ENCODE measurements around the gene LETMD1. TPM values are rescaled to one million over a fixed set of nuclear protein-coding genes. Genes with fewer than 3 reads are reported as not detected.

The LETMD1 gene
- total and polyA plus RNA-seq, 9 of the 15 experiments (the other 6 are each of a cell fraction or from before 2014, with no cell fraction given) = 58.7 to 163 (median 75.4) TPM

DNA sequence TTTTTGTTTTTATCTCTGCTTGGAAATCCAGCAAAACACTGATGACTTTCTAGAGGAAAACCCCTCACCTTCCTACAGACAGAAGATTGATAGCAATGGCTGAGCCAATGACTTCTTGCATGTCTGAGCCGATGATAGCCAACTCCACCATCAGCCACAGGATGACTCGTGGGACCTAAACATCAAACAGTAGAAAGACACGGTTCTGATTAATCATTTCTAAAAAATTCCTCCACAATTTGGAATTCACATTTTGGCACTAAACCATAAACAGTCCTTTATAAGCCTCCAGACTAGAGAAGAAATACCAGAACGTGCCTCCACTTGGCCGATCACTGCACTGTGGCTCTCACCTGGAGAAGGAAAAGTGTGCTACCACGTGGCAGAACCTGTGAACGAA is 47.9 kb upstream of the LETMD1 start:
- Histone ChIP-seq H3K79me2 (ENCODE audit: control insufficient read depth, insufficient read depth, low read length) (no peaks in the 10 kb centered on the region; the same call in 2 of the 3 replicates), H3K27me3 (ENCODE audit: control insufficient read depth in 2 of 2, insufficient read depth in 2 of 2, low read length in 2 of 2) (no peaks in the 10 kb centered on the region), H3K36me3 (ENCODE audit: control insufficient read depth, insufficient read depth, low read length) (peaks cover 63% of the 10 kb centered on the region), H3K9me3 (replicated peaks; ENCODE audit: control insufficient read depth, insufficient read depth, low read depth, low read length) (no peaks in the 10 kb centered on the region), H3K27ac (ENCODE audit: extremely low read depth, low read depth, low read length) (no peak overlapping the region), H3K4me2 (ENCODE audit: insufficient read depth, low read length) (no peak overlapping the region), H3K4me3 (no peak overlapping the region), H3K4me1 (replicated peaks in 1 of 2; ENCODE audit: control insufficient read depth in 2 of 2, insufficient read depth in 2 of 2, low read length in 2 of 2) (peaks cover 5 to 6% of the 10 kb centered on the region in 2 experiments; a peak in 3 of 5 replicates), H4K20me1 (replicated peaks; ENCODE audit: control insufficient read depth, insufficient read depth, low read length) (no peaks in the 10 kb centered on the region), H3K9me1 (ENCODE audit: control insufficient read depth, insufficient read depth, low read length) (no peaks in the 10 kb centered on the region), H2AFZ (ENCODE audit: low read depth, low read length) (no peak overlapping the region), H3K9ac (ENCODE audit: insufficient read depth in 1 of 2, low read depth in 2 of 2, low read length in 2 of 2) (no peak overlapping the region)
- ATAC-seq = no peak
- 82% methylated on average over 7 of the region's 7 CpGs for WGBS (ENCODE audit: insufficient coverage, low coverage, missing lambda C conversion rate)
- no TSS peak for BruUV-seq (replicated peaks)
- intact Hi-C loops (cut with micrococcal nuclease) = no loop called here
- no peak for FAIRE-seq
- ChIA-PET POLR2A (no interaction called here), CTCF (ENCODE audit: low intra/inter-chr PET ratio) (no interaction called here)
- in situ Hi-C loops (cut with MboI) = no loop called here
- no peak for DNase-seq (ENCODE audit: extremely low read depth in 1 of 4, low spot score in 3 of 4)
- TF ChIP-seq GABPA (tag; conservative IDR thresholded peaks at IDR 0.05; ENCODE audit: low read depth) = no peak
- no peak for TF ChIP-seq ZFP36 (IDR thresholded peaks at IDR 0.05; ENCODE audit: low read depth, low read length, partially characterized antibody)
- no peak for TF ChIP-seq SMC3 (conservative IDR thresholded peaks at IDR 0.05; ENCODE audit: insufficient read depth, low read depth, low read length)
- no peak for TF ChIP-seq KDM4B (IDR thresholded peaks at IDR 0.05; ENCODE audit: borderline replicate concordance in 2 of 2, low read depth in 1 of 2)
- no peak for TF ChIP-seq CAMTA2 (CRISPR knock-in tag; conservative IDR thresholded peaks at IDR 0.05)
- TF ChIP-seq, protein P1, sequence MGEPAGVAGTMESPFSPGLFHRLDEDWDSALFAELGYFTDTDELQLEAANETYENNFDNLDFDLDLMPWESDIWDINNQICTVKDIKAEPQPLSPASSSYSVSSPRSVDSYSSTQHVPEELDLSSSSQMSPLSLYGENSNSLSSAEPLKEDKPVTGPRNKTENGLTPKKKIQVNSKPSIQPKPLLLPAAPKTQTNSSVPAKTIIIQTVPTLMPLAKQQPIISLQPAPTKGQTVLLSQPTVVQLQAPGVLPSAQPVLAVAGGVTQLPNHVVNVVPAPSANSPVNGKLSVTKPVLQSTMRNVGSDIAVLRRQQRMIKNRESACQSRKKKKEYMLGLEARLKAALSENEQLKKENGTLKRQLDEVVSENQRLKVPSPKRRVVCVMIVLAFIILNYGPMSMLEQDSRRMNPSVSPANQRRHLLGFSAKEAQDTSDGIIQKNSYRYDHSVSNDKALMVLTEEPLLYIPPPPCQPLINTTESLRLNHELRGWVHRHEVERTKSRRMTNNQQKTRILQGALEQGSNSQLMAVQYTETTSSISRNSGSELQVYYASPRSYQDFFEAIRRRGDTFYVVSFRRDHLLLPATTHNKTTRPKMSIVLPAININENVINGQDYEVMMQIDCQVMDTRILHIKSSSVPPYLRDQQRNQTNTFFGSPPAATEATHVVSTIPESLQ (CRISPR knock-in tag; IDR thresholded peaks at IDR 0.05) = no peak
- no peak for TF ChIP-seq FOXK2 (conservative IDR thresholded peaks at IDR 0.05 in 1 of 2, IDR thresholded peaks at IDR 0.05 in 1 of 2; ENCODE audit: low read depth in 2 of 2)
- TF ChIP-seq NCOA6 (IDR thresholded peaks at IDR 0.05) = no peak
- TF ChIP-seq, protein P2, sequence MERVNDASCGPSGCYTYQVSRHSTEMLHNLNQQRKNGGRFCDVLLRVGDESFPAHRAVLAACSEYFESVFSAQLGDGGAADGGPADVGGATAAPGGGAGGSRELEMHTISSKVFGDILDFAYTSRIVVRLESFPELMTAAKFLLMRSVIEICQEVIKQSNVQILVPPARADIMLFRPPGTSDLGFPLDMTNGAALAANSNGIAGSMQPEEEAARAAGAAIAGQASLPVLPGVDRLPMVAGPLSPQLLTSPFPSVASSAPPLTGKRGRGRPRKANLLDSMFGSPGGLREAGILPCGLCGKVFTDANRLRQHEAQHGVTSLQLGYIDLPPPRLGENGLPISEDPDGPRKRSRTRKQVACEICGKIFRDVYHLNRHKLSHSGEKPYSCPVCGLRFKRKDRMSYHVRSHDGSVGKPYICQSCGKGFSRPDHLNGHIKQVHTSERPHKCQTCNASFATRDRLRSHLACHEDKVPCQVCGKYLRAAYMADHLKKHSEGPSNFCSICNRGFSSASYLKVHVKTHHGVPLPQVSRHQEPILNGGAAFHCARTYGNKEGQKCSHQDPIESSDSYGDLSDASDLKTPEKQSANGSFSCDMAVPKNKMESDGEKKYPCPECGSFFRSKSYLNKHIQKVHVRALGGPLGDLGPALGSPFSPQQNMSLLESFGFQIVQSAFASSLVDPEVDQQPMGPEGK (CRISPR knock-in tag; IDR thresholded peaks at IDR 0.05; ENCODE audit: borderline replicate concordance) = no peak
- no peak for TF ChIP-seq MCM3 (IDR thresholded peaks at IDR 0.05)
- TF ChIP-seq GATAD2A (IDR thresholded peaks at IDR 0.05) = no peak
- TF ChIP-seq COPS2 (conservative IDR thresholded peaks at IDR 0.05) = no peak
- no peak for TF ChIP-seq ZC3H4 (CRISPR knock-in tag; IDR thresholded peaks at IDR 0.05; ENCODE audit: borderline replicate concordance)
- TF ChIP-seq, protein P3, sequence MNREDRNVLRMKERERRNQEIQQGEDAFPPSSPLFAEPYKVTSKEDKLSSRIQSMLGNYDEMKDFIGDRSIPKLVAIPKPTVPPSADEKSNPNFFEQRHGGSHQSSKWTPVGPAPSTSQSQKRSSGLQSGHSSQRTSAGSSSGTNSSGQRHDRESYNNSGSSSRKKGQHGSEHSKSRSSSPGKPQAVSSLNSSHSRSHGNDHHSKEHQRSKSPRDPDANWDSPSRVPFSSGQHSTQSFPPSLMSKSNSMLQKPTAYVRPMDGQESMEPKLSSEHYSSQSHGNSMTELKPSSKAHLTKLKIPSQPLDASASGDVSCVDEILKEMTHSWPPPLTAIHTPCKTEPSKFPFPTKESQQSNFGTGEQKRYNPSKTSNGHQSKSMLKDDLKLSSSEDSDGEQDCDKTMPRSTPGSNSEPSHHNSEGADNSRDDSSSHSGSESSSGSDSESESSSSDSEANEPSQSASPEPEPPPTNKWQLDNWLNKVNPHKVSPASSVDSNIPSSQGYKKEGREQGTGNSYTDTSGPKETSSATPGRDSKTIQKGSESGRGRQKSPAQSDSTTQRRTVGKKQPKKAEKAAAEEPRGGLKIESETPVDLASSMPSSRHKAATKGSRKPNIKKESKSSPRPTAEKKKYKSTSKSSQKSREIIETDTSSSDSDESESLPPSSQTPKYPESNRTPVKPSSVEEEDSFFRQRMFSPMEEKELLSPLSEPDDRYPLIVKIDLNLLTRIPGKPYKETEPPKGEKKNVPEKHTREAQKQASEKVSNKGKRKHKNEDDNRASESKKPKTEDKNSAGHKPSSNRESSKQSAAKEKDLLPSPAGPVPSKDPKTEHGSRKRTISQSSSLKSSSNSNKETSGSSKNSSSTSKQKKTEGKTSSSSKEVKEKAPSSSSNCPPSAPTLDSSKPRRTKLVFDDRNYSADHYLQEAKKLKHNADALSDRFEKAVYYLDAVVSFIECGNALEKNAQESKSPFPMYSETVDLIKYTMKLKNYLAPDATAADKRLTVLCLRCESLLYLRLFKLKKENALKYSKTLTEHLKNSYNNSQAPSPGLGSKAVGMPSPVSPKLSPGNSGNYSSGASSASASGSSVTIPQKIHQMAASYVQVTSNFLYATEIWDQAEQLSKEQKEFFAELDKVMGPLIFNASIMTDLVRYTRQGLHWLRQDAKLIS (CRISPR knock-in tag; IDR thresholded peaks at IDR 0.05) = no peak
- TF ChIP-seq TAF15 (IDR thresholded peaks at IDR 0.05; ENCODE audit: low read depth, low read length) = no peak
- TF ChIP-seq ATF1 (CRISPR knock-in tag; IDR thresholded peaks at IDR 0.05) = no peak
- no peak for TF ChIP-seq ATF1 (tag; IDR thresholded peaks at IDR 0.05)
- TF ChIP-seq CXXC5 (CRISPR knock-in tag; IDR thresholded peaks at IDR 0.05) = no peak

Measured in K562 (cell line).